Erythroblast (primary cell): ENCODE data around the gene ASCC1.

Experiments
- GATA1 ChIP-seq: IDR thresholded peaks from 2 replicates; pipeline ENCODE4 v1.6.1; 2011; ENCODE audit warnings: low read depth, mild to moderate bottlenecking, control low read depth, low read length, moderate library complexity
- POLR2A ChIP-seq: IDR thresholded peaks from 2 replicates; pipeline ENCODE4 v1.6.1; 2011; ENCODE audit warnings: mild to moderate bottlenecking, low read length

DNA sequence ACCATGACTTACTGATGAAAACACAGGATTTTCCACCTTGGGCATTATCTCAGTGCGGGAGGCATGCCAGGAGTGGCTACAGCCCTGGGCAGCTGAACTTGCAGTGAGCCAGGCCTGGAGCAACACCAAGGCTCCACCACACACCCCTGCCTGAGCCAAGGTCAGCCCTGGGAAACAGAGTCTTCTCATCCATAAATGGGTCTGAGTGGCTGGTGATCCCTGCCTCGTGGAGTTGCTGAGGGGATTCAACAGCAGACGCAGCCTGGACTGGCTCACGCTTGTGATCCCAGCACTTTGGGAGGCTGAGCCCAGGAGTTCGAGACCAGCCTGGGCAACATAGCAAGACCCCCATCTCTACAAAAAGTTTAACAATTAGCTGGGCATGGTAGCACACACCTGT is 160.0 kb downstream of the ASCC1 start:
- TF ChIP-seq POLR2A (no peak), GATA1 (no peak)
